ENCODE data around the gene LYPD6.

Gene LYPD6

DNA sequence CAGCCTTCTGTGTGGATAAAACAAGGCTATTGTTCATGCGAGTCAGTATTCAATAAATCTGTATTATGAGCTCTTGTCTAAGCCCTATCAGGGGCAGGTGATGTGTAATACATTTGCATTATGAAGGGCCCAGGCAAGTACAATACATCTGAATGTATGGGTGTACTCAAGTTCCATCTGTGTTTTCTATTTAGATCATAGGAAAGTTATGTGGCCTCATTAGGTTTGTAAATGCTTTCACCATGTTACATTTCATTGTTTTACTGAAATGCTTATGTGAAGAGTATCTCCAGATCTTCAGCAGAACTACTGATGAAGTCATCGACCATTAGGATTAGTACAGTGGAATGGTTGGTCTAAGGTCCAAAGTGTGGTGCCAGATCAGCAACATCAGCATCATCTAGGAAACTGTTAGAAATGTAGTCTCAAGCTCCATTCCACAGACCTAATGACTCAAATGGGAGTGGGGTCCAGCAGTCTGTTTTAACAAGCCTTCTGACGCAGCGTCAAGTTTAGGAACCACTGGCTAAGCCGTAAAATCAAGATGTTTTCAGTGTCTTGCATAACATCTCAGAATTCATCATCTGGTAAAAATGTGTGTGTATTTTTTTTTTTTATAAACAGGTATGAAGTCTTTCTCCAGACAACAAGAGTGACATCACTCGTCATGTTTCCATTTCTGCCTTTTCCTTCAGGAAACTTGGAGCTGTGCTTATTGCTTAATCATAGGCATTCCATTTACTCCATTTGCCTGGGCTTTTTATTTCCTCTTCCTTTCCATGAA, 80.5 kb downstream of the LYPD6 start:
- no peak for DNase-seq

DNA sequence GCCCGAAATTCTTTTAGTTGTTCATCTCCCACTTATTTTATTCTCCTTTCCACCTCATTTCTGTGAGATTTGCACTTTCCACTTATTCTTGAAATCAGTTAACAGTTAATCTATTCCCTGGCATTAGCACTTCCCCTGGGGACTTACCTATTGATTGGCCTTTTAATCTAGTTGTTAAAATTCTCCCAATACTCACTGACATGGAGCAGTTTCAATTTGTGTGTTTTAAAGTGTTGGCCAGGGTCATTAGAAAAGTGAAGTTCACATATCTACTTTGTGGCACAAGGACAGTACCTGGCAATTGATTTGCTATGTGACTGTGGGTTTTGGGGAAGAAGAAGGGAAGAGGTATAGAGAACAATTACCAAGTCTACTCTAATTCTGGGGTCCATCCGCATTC, 83.1 kb downstream of the LYPD6 start:
- no peak for DNase-seq

GRCh38 chr2:149415086-149415485, 84.7 kb downstream of the LYPD6 start:
- no peak for DNase-seq

GRCh38 chr2:149418065-149418464, 87.7 kb downstream of the LYPD6 start:
- no peak for DNase-seq

DNA sequence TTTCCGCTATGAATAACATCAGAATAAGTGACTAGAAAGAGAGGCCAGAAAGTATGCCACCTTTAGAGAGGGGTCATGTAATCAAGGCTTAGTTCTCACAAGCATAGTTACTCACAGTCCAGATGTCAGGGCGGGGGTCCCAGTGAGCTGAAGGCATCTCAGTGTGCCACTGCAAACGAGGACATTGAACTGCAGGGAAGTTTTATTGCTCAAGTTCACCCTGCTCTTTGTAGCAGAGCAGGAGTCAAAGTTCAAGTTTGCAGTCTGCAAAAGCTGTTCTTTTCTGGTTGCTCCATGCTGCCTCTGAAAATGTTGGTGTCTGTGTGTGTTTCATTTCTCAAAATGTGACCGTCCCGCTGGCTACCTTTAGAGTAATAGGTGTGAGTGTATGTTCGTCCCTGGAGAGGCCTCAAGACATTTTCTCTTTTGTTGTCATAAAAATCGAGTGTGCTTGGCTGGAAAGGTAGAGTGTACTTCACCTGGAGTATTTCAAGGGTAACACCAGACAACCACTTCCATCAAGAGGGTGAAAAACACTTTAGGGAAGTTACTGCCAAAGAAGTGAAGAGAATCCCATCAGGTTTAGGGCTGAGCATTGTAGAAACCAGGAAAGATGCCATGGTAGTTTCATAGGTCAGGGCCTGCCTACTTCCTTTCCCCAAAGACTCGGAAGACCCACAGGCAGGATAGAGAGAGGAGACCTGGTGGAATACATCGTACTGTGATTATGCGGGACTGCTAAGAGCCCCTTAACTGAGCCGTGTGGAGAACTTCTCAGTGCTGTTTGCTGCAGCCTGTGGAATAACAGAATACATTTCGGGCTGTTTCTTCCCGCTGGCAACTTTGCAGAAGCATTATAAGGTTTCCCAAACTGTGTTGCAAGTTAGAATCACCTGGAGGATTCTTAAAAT, 89.9 kb downstream of the LYPD6 start:
- no peak for DNase-seq

DNA sequence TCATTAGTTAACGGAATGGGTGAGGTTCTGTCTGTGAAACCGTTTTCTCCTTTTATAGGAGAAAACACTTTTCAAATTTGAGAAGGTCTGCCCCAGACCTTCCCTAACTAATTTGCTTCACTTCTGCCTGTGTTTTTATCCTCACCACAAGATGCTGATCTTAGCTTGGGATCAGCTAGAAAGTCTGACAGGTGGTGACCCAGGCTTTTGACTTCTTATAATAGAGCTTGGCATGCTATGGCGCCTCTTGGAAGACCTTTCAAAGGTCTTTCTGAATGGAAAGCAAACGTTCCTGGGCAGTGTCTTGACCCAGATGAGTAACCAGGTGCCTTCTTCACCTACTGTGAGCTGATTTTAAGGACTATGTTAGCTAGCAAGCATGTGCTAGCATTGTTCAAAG, 91.4 kb downstream of the LYPD6 start:
- DNase-seq = no peak

GRCh38 chr2:149422337-149422990, 92.1 kb downstream of the LYPD6 start:
- no peak for DNase-seq

GRCh38 chr2:149422991-149423338, 92.6 kb downstream of the LYPD6 start:
- no peak for DNase-seq

GRCh38 chr2:149423630-149424029, 93.2 kb downstream of the LYPD6 start:
- DNase-seq = no peak

GRCh38 chr2:149427387-149427786, 97.0 kb downstream of the LYPD6 start:
- DNase-seq = no peak

DNA sequence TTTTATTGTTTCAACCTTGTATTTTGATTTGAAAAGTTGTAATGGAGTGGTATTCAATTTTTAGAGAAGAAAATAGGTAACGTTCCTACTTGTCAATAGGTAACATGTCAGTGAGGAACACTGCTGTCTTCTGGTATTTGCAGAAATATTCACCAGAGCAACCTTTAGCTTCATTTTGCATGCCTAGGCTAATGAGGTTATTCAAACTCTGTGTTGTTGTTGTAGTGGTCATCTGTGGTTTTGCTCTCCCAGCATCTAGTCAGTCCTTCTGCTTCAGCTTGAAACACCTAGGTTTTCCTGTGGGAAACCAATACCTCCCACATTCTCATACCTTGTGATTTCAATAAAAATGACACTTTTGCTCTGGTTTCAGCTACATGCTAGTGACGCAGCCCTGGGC, 98.4 kb downstream of the LYPD6 start:
- DNase-seq = no peak

GRCh38 chr2:149430743-149431736, 100.7 kb downstream of the LYPD6 start:
- DNase-seq = no peak

DNA sequence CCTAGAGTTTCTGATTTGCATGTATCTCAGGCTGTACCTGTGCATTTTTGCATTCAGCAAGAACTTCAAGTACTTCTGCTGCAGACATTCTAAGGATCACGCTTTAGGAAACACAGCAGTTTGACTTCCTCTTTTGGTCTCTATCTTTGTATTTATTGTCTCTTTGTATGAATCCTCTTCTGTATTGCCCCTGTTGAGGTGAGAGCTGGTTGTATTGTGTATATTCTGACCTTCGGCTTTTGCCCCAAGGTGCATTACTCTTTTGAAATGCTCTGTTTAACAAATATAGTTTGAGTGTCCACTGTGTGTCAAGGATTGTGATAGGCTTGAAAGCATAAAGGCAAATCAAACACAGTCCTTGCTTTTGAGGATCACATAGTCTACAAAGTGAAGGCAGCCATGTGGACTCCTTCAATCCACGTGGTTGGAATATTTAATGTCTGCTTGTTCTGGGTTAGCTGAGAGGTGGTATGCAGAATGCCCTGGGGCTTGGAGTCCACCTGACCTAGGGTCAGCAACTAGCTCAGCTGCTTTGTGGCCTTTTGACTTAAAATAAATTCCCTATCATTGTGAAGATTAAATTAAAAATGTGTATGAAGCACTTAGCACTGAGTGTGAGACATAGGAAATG, 108.1 kb downstream of the LYPD6 start:
- DNase-seq = no peak

GRCh38 chr2:149441255-149441654, 110.9 kb downstream of the LYPD6 start:
- no peak for DNase-seq

DNA sequence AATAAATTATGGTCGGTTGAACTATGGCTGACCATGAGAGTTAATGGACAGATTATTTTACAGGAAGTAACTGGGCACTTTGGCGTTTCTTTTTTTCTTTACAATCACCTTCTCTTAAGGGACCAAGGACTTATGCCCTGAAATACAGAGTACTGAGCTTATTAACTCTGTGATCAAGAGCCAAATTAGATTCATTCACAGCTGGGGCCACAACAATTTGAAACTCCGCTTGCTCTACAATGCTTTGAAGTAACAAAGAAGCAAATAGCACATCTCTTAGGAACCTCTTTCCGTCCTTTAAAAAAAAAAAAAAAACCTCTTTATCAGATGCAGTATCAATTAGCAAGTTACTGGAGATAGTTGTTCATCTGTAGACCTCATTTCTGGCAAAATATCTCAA, 112.0 kb downstream of the LYPD6 start:
- no peak for DNase-seq

GRCh38 chr2:149443150-149443549, 112.8 kb downstream of the LYPD6 start:
- no peak for DNase-seq

DNA sequence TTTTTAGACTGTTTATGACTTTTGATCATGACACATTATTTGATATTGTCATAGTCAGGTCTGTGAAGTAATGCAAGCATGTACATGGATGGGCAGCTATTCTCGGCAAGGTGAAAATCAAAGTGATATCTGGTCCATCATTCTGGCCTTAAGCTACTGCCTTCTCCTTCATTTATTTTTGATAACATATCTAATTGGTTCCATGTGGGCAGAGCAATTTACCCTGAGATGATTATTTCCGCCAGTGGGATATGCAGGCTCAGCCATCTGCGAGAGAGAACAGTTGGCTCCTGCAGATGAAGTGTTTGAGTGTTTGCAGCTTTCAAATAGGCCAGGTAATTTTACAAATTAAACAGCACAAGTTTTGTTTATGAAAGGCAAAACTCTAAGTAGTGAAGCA, 116.4 kb downstream of the LYPD6 start:
- no peak for DNase-seq

- DNase-seq = no peak
Measured at GRCh38 chr2:149448315-149448714, 117.9 kb downstream of the LYPD6 start.

DNA sequence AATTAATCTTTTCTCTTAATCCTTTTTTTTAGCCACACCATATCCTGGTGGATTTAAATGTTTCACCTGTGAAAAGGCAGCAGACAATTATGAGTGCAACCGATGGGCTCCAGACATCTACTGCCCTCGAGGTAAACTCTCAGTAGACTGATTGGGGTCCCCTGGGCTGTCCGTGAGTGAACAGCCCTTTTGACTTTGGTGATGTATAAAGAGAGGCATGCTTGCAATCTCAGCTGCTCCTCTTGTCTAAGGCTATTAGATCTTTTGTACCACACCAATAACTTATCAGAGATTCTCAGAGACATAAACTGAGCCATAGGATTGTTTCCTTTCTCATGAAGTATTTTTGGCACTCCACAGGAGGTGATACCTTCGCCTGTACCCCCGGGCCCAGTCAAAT, 118.6 kb downstream of the LYPD6 start:
- DNase-seq = no peak

- DNase-seq = no peak
Measured at GRCh38 chr2:149451417-149452165, 121.2 kb downstream of the LYPD6 start.

DNA sequence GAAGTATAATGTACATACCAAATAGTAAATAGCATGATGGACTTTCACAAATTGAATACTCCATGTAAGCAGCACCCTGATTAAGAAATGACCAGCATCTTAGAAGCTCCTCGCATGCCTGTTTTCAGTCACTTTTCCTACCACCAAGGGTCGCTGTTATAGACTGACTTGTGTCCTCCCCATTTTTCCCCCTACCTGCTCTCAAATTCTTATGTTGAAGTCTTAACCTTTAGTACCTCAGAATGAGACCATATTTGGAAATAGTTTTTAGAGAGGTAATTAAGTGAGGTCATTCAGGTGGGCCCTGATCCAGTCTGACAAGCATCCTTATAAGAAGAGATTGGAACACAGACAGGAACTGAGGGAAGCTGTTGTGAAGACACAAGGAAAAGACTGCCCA, 125.9 kb downstream of the LYPD6 start:
- DNase-seq = no peak

All from effector CD4-positive, alpha-beta T cell (primary cell).